HEK293T (cell line): ENCODE measurements around the gene HTR3C.
"Not testable (repeated sequence)": the region's sequence is repeated elsewhere in the genome, so short reads cannot be mapped to it uniquely, and the experiment has no call there.

ENCODE experiments used
- CTCF ChIA-PET: fragments of 350-600 bp; formaldehyde crosslinking; extraction: SDS; loops from one replicate; lab custom pipeline; 2021; ENCODE audit warnings: antibody characterized with exemption, inconsistent platforms; lab: Yijun Ruan, JAX
- POLR2A ChIA-PET: fragments of 350-600 bp; formaldehyde crosslinking; extraction: SDS; loops from one replicate; lab custom pipeline; 2020; ENCODE audit warnings: antibody characterized with exemption, inconsistent platforms; lab: Yijun Ruan, JAX
- DNase-seq: peaks from one replicate; pipeline ENCODE4 v3.0.0; 2012; ENCODE audit warnings: mixed read lengths; ENCODE audit errors: extremely low spot score
- ARNT ChIP-seq: fragments of 450-650 bp; IDR thresholded peaks from 2 replicates; pipeline ENCODE4 v1.6.1; 2017; ENCODE audit warnings: mild to moderate bottlenecking
- BHLHE40 ChIP-seq: fragments of 450-650 bp; IDR thresholded peaks from 2 replicates; pipeline ENCODE4 v1.6.1; 2016; ENCODE audit warnings: mild to moderate bottlenecking, moderate library complexity, borderline replicate concordance
- CTBP1 ChIP-seq: fragments of 450-650 bp; IDR thresholded peaks from 2 replicates; pipeline ENCODE4 v1.6.1; 2016; ENCODE audit warnings: borderline replicate concordance
- ELF4 ChIP-seq: fragments of 450-650 bp; IDR thresholded peaks from 2 replicates; pipeline ENCODE4 v1.6.1; 2017; ENCODE audit warnings: antibody characterized with exemption
- FOXA1 ChIP-seq: fragments of 450-650 bp; IDR thresholded peaks from 2 replicates; pipeline ENCODE4 v1.6.1; 2016; ENCODE audit warnings: mild to moderate bottlenecking
- FOXK2 ChIP-seq: fragments of 450-650 bp; IDR thresholded peaks from 2 replicates; pipeline ENCODE4 v1.6.1; 2016; ENCODE audit warnings: mild to moderate bottlenecking
- FOXM1 ChIP-seq: fragments of 450-650 bp; IDR thresholded peaks from 2 replicates; pipeline ENCODE4 v1.6.1; 2017; ENCODE audit warnings: mild to moderate bottlenecking, borderline replicate concordance
- HDGF ChIP-seq: fragments of 450-650 bp; IDR thresholded peaks from 2 replicates; pipeline ENCODE4 v1.6.1; 2017; ENCODE audit warnings: antibody characterized with exemption, borderline replicate concordance
- L3MBTL2 ChIP-seq: fragments of 450-650 bp; conservative IDR thresholded peaks from 2 replicates; pipeline ENCODE4 v1.6.1; 2016; ENCODE audit warnings: mild to moderate bottlenecking
- LEF1 ChIP-seq: fragments of 450-650 bp; IDR thresholded peaks from 2 replicates; pipeline ENCODE4 v1.6.1; 2017; ENCODE audit warnings: mild to moderate bottlenecking, borderline replicate concordance
- NFRKB ChIP-seq: fragments of 450-650 bp; IDR thresholded peaks from 2 replicates; pipeline ENCODE4 v1.6.1; 2016; ENCODE audit warnings: mild to moderate bottlenecking, moderate library complexity
- SP1 ChIP-seq: fragments of 450-650 bp; IDR thresholded peaks from 2 replicates; pipeline ENCODE4 v1.6.1; 2017
- SUZ12 ChIP-seq: fragments of 450-650 bp; IDR thresholded peaks from 2 replicates; pipeline ENCODE4 v1.6.1; 2016; ENCODE audit warnings: mild to moderate bottlenecking
- TARDBP ChIP-seq: fragments of 450-650 bp; IDR thresholded peaks from 2 replicates; pipeline ENCODE4 v1.6.1; 2016
- ZNF384 ChIP-seq: fragments of 450-650 bp; IDR thresholded peaks from 2 replicates; pipeline ENCODE4 v1.6.1; 2016
- TF ChIP-seq, protein P1 (sequence below): fragments of 450-650 bp; IDR thresholded peaks from 2 replicates; pipeline ENCODE4 v1.6.1; 2016

HTR3C gene

DNA sequence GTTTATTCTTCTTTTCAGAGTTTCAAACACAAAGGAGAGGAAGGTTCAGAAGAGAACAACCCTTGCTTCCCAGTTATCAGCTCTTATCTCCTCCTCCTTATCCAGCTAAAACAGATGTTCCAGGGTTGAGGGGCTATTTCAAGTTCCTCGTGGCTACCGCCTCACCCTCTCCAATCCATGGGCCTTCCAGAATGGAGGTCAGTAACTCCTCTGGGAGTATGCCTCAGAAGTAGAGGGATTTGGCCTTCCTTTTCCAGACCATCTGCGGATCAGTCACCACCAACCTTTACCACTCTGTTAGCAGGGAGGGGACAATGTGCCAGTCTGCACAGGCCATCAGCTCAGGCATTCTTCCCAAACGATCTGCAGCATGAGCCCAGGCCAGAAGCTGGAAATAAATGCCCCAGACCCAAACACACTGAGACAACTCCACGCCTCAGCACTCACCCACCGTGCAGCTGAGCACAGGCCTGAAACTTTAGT lies 14.8 kb downstream of the HTR3C start:
- CTCF ChIA-PET = no interaction called here
- no peak for TF ChIP-seq FOXM1
- no peak for TF ChIP-seq SUZ12
- TF ChIP-seq BHLHE40 = no peak
- TF ChIP-seq HDGF = no peak
- no peak for TF ChIP-seq ARNT
- TF ChIP-seq LEF1 = no peak
- no peak for TF ChIP-seq FOXA1
- TF ChIP-seq NFRKB = no peak
- TF ChIP-seq, protein P1, sequence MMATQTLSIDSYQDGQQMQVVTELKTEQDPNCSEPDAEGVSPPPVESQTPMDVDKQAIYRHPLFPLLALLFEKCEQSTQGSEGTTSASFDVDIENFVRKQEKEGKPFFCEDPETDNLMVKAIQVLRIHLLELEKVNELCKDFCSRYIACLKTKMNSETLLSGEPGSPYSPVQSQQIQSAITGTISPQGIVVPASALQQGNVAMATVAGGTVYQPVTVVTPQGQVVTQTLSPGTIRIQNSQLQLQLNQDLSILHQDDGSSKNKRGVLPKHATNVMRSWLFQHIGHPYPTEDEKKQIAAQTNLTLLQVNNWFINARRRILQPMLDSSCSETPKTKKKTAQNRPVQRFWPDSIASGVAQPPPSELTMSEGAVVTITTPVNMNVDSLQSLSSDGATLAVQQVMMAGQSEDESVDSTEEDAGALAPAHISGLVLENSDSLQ = no peak
- TF ChIP-seq ZNF384 = no peak
- TF ChIP-seq CTBP1 = no peak
- no peak for TF ChIP-seq FOXK2
- no peak for TF ChIP-seq TARDBP
- no peak for DNase-seq
- POLR2A ChIA-PET = no interaction called here

DNA sequence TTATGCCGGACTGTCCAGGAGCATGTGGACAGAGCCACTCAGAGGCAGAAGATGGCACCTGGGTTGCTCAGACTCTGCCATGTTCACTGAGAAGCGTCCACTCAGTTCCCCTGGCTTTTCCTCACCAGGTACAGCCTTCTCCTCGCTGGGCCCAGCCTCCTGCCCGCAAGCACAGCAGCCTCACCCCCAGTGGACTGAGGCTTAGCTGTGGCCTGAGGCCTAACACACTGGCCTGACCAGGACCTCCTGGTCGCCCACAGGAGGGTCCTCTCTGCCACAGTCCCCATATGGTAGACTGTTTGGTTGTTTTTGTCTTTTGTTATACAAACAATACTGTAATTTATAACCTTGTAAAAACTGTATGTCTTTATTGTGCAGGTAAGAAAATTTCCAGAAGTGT lies 15.5 kb downstream of the HTR3C start:
- no peak for DNase-seq
- TF ChIP-seq FOXA1 = no peak
- no peak for TF ChIP-seq ZNF384
- no peak for TF ChIP-seq L3MBTL2
- POLR2A ChIA-PET = no interaction called here
- CTCF ChIA-PET = no interaction called here

DNA sequence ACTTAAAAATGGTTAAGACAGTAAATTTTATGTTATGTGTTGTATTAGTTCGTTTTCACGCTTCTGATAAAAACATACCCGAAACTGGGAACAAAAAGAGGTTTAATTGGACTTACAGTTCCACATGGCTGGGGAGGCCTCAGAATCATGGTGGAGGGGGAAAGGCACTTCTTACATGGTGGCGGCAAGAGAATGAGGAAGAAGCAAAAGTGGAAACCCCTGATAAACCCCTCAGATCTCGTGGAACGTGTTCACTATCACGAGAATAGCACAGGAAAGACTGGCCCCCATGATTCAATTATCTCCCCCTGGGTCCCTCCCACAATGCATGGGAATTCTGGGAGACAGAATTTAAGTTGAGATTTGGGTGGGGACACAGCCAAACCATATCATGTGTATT lies 18.3 kb downstream of the HTR3C start:
- DNase-seq, CTCF ChIA-PET, POLR2A ChIA-PET: not testable (repeated sequence)

DNA sequence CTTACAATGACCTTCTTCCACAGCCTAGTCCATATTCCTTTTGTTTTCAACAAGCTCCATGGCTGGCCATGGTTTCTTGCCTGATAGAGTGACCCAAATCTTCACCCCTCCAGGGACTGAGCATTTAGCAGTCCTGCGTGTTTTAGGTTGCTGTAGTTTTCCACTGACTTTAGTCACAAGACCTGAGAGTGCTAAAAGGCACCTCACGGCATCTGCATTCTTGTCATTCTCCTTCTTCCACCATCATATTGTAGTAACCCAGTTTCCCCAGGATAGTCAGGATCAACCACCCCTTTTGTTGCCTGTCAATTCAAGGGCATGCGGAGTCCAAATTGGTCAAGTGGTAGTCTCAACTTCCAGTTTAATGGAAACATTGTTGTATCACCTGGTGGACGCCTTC lies 20.8 kb downstream of the HTR3C start:
- no peak for DNase-seq
- TF ChIP-seq FOXM1 (no peak), ARNT (no peak), TARDBP (no peak), L3MBTL2 (no peak), SUZ12 (no peak), CTBP1 (no peak), SP1 (no peak), ELF4 (no peak), LEF1 (no peak), ZNF384 (no peak), HDGF (no peak)
- TF ChIP-seq, protein P1 = no peak
- POLR2A ChIA-PET = no interaction called here
- CTCF ChIA-PET = no interaction called here

DNA sequence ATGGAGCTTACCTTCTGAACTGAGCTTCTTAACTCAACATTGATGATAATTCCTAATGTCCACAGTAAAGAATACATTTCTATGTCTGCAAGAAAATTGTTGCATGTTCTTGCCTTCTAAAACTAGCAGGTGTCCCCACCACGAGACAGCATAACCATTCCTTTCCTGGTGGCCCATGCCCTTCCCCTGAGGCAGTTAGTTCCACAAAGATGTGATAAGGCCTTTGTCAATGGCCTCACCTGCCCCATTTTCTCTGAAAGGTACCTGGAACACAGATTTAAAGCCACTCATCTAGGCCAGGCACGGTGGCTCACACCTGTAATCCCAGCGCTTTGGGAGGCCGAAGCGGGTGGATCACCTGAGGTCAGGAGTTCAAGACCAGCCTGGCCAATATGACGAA lies 23.1 kb downstream of the HTR3C start:
- ChIA-PET POLR2A (no interaction called here), CTCF (no interaction called here)
- no peak for TF ChIP-seq SP1
- TF ChIP-seq ARNT = no peak
- no peak for TF ChIP-seq TARDBP
- DNase-seq = no peak

DNA sequence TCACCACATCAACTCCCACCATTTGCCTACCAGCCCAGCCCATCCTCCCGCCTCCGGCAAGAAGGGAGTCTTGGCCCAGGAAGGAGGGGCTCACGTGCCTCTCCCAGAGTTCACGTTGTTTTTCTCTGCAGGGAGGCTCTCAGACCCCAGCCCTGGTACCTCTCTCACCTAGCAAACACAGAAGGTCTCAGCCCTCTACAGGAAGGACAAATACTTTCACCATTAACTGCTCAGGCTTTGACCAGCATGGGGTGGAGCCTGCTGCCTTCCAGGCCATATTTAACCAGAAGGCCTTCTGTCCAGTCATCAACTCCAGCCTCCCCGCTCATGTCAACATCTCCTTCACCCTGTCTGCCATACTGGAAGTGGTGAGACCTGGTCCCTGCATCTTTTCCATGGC lies 25.0 kb downstream of the HTR3C start:
- DNase-seq = no peak

DNA sequence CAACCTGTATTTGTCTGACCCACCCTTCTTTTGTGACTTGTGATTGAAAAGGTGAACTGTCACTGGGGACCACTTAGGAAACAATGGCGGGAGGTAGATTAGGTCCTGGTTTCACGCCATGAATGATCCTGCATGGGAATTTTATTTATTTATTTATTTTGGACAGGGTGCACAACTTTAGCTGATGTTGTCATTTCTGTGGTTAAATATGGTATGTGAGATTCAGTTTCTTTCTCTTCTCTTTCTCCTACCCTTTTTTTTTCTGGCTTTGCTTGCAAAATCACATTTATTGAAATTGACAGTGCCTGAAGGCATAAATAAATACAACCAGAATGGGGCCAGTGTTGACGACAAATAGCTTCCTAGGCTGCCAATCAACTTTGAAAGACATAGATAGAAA lies 26.0 kb downstream of the HTR3C start:
- no peak for TF ChIP-seq SUZ12
- no peak for TF ChIP-seq TARDBP
- TF ChIP-seq ELF4 = no peak
- no peak for TF ChIP-seq HDGF
- TF ChIP-seq BHLHE40 = no peak
- TF ChIP-seq, protein P1 = no peak
- no peak for TF ChIP-seq FOXM1
- no peak for TF ChIP-seq LEF1
- CTCF ChIA-PET = no interaction called here
- POLR2A ChIA-PET = no interaction called here
- no peak for DNase-seq

More for the DNA sequence above, 25.0 kb downstream of the HTR3C start:
- CTCF ChIA-PET = no interaction called here
- TF ChIP-seq SUZ12 = no peak
- TF ChIP-seq NFRKB = no peak
- no peak for TF ChIP-seq TARDBP
- no peak for TF ChIP-seq LEF1
- TF ChIP-seq SP1 = no peak
- no peak for TF ChIP-seq FOXM1
- TF ChIP-seq BHLHE40 = no peak
- no peak for TF ChIP-seq FOXA1
- no peak for TF ChIP-seq ARNT
- TF ChIP-seq, protein P1 = no peak
- no peak for TF ChIP-seq FOXK2
- TF ChIP-seq ELF4 = no peak
- POLR2A ChIA-PET = no interaction called here
